ENCODE results near the gene ZDHHC11. TPM values are rescaled to one million over a fixed set of nuclear protein-coding genes. Genes with fewer than 3 reads are reported as not detected.
"Not testable (repeated sequence)": the region's sequence is repeated elsewhere in the genome, so short reads cannot be mapped to it uniquely, and the experiment has no call there.

Gene ZDHHC11
- total RNA-seq, 1 donor from 2014 or later: 40.1 TPM

- ATAC-seq (peak; percentile 80), DNase-seq (peak; percentile 95)
- intact Hi-C loops (cut with micrococcal nuclease): not testable (repeated sequence)
Measured at GRCh38 chr5:784428-785177, 66.2 kb downstream of the ZDHHC11 start, which contains the start of gene ZDHHC11B. Gene ZDHHC11B (minus strand): TSS chr5:784729. CDS start chr5:766919, 17,810 bp downstream.

- DNase-seq (peak; percentile 55), ATAC-seq (peak; percentile 18)
- intact Hi-C loops (cut with micrococcal nuclease): not testable (repeated sequence)
Measured at GRCh38 chr5:783881-784427, 66.8 kb downstream of the ZDHHC11 start.

- intact Hi-C loops (cut with micrococcal nuclease): not testable (repeated sequence)
- DNase-seq (peak; percentile 71), ATAC-seq (peak; percentile 74)
Measured at GRCh38 chr5:783049-783802, 67.6 kb downstream of the ZDHHC11 start.

GRCh38 chr5:782356-782755 is 68.4 kb downstream of the ZDHHC11 start:
- intact Hi-C loops (cut with micrococcal nuclease); DNase-seq: not testable (repeated sequence)
- ATAC-seq: peak; percentile 70

- DNase-seq; intact Hi-C loops (cut with micrococcal nuclease); ATAC-seq: not testable (repeated sequence)
Measured at GRCh38 chr5:780571-780970, 70.2 kb downstream of the ZDHHC11 start.

- ATAC-seq; intact Hi-C loops (cut with micrococcal nuclease); DNase-seq: not testable (repeated sequence)
Measured at GRCh38 chr5:778967-779366, 71.8 kb downstream of the ZDHHC11 start.

GRCh38 chr5:778421-778820 is 72.4 kb downstream of the ZDHHC11 start:
- peak; percentile 23 for DNase-seq
- ATAC-seq; intact Hi-C loops (cut with micrococcal nuclease): not testable (repeated sequence)

GRCh38 chr5:777756-778161 is 73.0 kb downstream of the ZDHHC11 start:
- ATAC-seq: no peak
- intact Hi-C loops (cut with micrococcal nuclease): no loop called here
- DNase-seq: no peak

- ATAC-seq: no peak
- DNase-seq: no peak
- intact Hi-C loops (cut with micrococcal nuclease): no loop called here
Measured at GRCh38 chr5:776862-777711, 73.7 kb downstream of the ZDHHC11 start.

- peak; percentile 3 for ATAC-seq
- DNase-seq: no peak
Measured at GRCh38 chr5:775961-776861, 74.6 kb downstream of the ZDHHC11 start.

GRCh38 chr5:775595-775960 is 75.2 kb downstream of the ZDHHC11 start:
- intact Hi-C loops (cut with micrococcal nuclease); DNase-seq: not testable (repeated sequence)
- ATAC-seq: peak; percentile 33

More at GRCh38 chr5:775961-776861, 74.6 kb downstream of the ZDHHC11 start:
- intact Hi-C loops (cut with micrococcal nuclease): no loop called here

- intact Hi-C loops (cut with micrococcal nuclease); DNase-seq; ATAC-seq: not testable (repeated sequence)
Measured at GRCh38 chr5:774854-775505, 75.8 kb downstream of the ZDHHC11 start.

- not testable (repeated sequence) for DNase-seq
Measured at GRCh38 chr5:774304-774703, 76.5 kb downstream of the ZDHHC11 start.

GRCh38 chr5:773517-774264 is 77.1 kb downstream of the ZDHHC11 start:
- no peak for DNase-seq
- intact Hi-C loops (cut with micrococcal nuclease): no loop called here
- ATAC-seq: no peak

More at GRCh38 chr5:774304-774703, 76.5 kb downstream of the ZDHHC11 start:
- ATAC-seq; intact Hi-C loops (cut with micrococcal nuclease): not testable (repeated sequence)

GRCh38 chr5:772931-773330 is 77.9 kb downstream of the ZDHHC11 start:
- intact Hi-C loops (cut with micrococcal nuclease); ATAC-seq; DNase-seq: not testable (repeated sequence)

- intact Hi-C loops (cut with micrococcal nuclease); DNase-seq; ATAC-seq: not testable (repeated sequence)
Measured at GRCh38 chr5:772547-772890, 78.3 kb downstream of the ZDHHC11 start.

Measured in left ventricle myocardium superior (tissue), 1 donor.